Uterine smooth muscle cell (primary cell): ENCODE data around the gene DDX51. TPM values are rescaled to one million over a fixed set of nuclear protein-coding genes. Genes with fewer than 3 reads are reported as not detected.

Source experiments
- total RNA-seq: library from RNA; depleted of rRNA; stranded (reverse); fragments of >200 nt; gene quantifications from 2 replicates; pipeline ENCODE4 v1.2.3, GENCODE V29; 2014

The DDX51 gene, protein sequence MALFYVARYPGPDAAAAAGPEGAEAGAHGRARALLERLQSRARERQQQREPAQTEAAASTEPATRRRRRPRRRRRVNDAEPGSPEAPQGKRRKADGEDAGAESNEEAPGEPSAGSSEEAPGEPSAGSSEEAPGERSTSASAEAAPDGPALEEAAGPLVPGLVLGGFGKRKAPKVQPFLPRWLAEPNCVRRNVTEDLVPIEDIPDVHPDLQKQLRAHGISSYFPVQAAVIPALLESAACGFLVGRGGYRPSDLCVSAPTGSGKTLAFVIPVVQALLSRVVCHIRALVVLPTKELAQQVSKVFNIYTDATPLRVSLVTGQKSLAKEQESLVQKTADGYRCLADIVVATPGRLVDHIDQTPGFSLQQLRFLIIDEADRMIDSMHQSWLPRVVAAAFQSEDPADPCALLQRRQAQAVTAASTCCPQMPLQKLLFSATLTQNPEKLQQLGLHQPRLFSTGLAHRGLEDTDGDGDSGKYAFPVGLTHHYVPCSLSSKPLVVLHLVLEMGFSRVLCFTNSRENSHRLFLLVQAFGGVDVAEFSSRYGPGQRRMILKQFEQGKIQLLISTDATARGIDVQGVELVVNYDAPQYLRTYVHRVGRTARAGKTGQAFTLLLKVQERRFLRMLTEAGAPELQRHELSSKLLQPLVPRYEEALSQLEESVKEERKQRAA
- 11.0 and 11.7 TPM in 2 replicates for total RNA-seq

GRCh38 chr12:132144115-132144809 is at the start of gene DDX51, which contains the start of gene NOC4L:
Gene DDX51 (minus strand): TSS chr12:132144319. CDS start chr12:132144296, 23 bp downstream.
Gene NOC4L (plus strand): TSS chr12:132144457. CDS start chr12:132144489, 32 bp downstream.

Other genes starting within 250 kb of the DDX51 start
- gene ULK1, start 249.7 kb downstream of the DDX51 start, total RNA-seq: 13.6 and 14.2 TPM in 2 replicates
- gene PUS1, start 215.0 kb downstream of the DDX51 start, total RNA-seq: 15.2 and 21.0 TPM in 2 replicates
- gene EP400, start 194.4 kb downstream of the DDX51 start, total RNA-seq: 14.0 and 14.3 TPM in 2 replicates
- gene NOC4L, start 138 bp upstream of the DDX51 start, total RNA-seq: 9.6 and 12.7 TPM in 2 replicates
- gene GALNT9, start 185.3 kb upstream of the DDX51 start, total RNA-seq: 0.55 and 1.2 TPM in 2 replicates